Body of pancreas (tissue), 4 donors: ENCODE results near the gene CSF2.

Source experiments
- CTCF ChIP-seq, 7 experiments: fragments of 450-650 bp in 4 of 7; fragments of 200-600 bp in 3 of 7; sonication (generic) in 3 of 7; IDR thresholded peaks; one replicate each; pipeline ENCODE4 v1.5.1; 2016 to 2019; ENCODE audit warnings: antibody characterized with exemption in 7 of 7
- POLR2A ChIP-seq, 3 donors: fragments of 450-650 bp; IDR thresholded peaks; one replicate each; pipeline ENCODE4 v1.6.1; 2016; ENCODE audit warnings: antibody characterized with exemption in 3 of 3, mild to moderate bottlenecking in 2 of 3

GRCh38 chr5:132032196-132032595 lies 41.4 kb upstream of the CSF2 start:
- TF ChIP-seq CTCF (IDR thresholded peaks at IDR 0.05) (no peak), POLR2A (IDR thresholded peaks at IDR 0.05) (no peak)
